ENCODE measurements around the gene SLC7A7.

SLC7A7 gene

GRCh38 chr14:22814373-22814772 lies 862 bp downstream of the SLC7A7 start:
- CTCF ChIA-PET: interaction anchor here (0.5 to 0.7 kb wide), 2 partner anchors 18 to 101 kb away, joined by 4 read pairs; no protein-coding TSS in a partner anchor
- H3K4me3 ChIP-seq (ENCODE audit: low read depth, low read length): no peak overlapping the region
- no peaks in the 10 kb centered on the region for H3K9me3 ChIP-seq (ENCODE audit: control insufficient read depth, insufficient read depth, low read depth, low read length)
- POLR2A ChIA-PET: interaction anchor here (1.1 kb wide), 1 partner anchor 48 kb away, joined by 3 read pairs; the partner anchor contains the start of gene OXA1L
- no peak for TF ChIP-seq ZNF645 (tag by site-specific recombination; IDR thresholded peaks at IDR 0.05)
- TF ChIP-seq ZNF114 (tag by site-specific recombination; IDR thresholded peaks at IDR 0.05): no peak
- no peak for TF ChIP-seq MEIS1 (CRISPR knock-in tag; IDR thresholded peaks at IDR 0.05; ENCODE audit: borderline replicate concordance)
- TF ChIP-seq ZNF549 (tag by site-specific recombination; IDR thresholded peaks at IDR 0.05): no peak
- TF ChIP-seq WT1 (tag by site-specific recombination; IDR thresholded peaks at IDR 0.05): no peak
- TF ChIP-seq ZFHX2 (tag by site-specific recombination; conservative IDR thresholded peaks at IDR 0.05): no peak
- TF ChIP-seq SCRT2 (tag by site-specific recombination; IDR thresholded peaks at IDR 0.05): no peak
- no peak for TF ChIP-seq ZNF23 (tag by site-specific recombination; IDR thresholded peaks at IDR 0.05; ENCODE audit: borderline replicate concordance)
- TF ChIP-seq ZNF404 (tag by site-specific recombination; IDR thresholded peaks at IDR 0.05): no peak
- no peak for TF ChIP-seq ZNF335 (tag by site-specific recombination; conservative IDR thresholded peaks at IDR 0.05)
- no peak for TF ChIP-seq ZNF37A (tag by site-specific recombination; IDR thresholded peaks at IDR 0.05)
- TF ChIP-seq ZNF529 (tag by site-specific recombination; IDR thresholded peaks at IDR 0.05; ENCODE audit: insufficient replicate concordance): no peak
- TF ChIP-seq ZNF10 (tag by site-specific recombination; IDR thresholded peaks at IDR 0.05): no peak
- no peak for TF ChIP-seq ELK4 (IDR thresholded peaks at IDR 0.05; ENCODE audit: borderline replicate concordance, low read depth, low read length)
- H3K27ac ChIP-seq (ENCODE audit: extremely low read depth, low read depth, low read length): no peak overlapping the region
- no peaks in the 10 kb centered on the region for H3K4me1 ChIP-seq (ENCODE audit: control insufficient read depth, insufficient read depth, low read length)
- H3K36me3 ChIP-seq (ENCODE audit: control insufficient read depth in 2 of 2, insufficient read depth in 1 of 2, low read length in 2 of 2): no peaks in the 10 kb centered on the region

- H3K4me1 ChIP-seq (ENCODE audit: control insufficient read depth, insufficient read depth, low read length): no peaks in the 10 kb centered on the region
- POLR2A ChIA-PET: interaction anchor here (0.6 to 0.7 kb wide), 2 partner anchors 77 to 78 kb away, joined by 3 to 5 read pairs; no protein-coding TSS in a partner anchor
- CTCF ChIA-PET: interaction anchor here (0.5 to 1.8 kb wide), 5 partner anchors 10 to 262 kb away, joined by 3 to 9 read pairs (median 3); no protein-coding TSS in a partner anchor
- no peaks in the 10 kb centered on the region for H3K9me3 ChIP-seq (ENCODE audit: control insufficient read depth, insufficient read depth, low read depth, low read length)
- H3K36me3 ChIP-seq (ENCODE audit: control insufficient read depth in 2 of 2, insufficient read depth in 1 of 2, low read length in 2 of 2): no peaks in the 10 kb centered on the region
- no peak for TF ChIP-seq HOXC10 (CRISPR knock-in tag; IDR thresholded peaks at IDR 0.05)
- H3K4me3 ChIP-seq (ENCODE audit: low read depth, low read length): no peak overlapping the region
- H3K27ac ChIP-seq (ENCODE audit: extremely low read depth, low read depth, low read length): no peak overlapping the region
These were observed 2.1 kb downstream of the SLC7A7 start for GRCh38 chr14:22813145-22813544.

- H3K27ac ChIP-seq (ENCODE audit: extremely low read depth, low read depth, low read length): no peak overlapping the region
- H3K4me1 ChIP-seq (ENCODE audit: control insufficient read depth, insufficient read depth, low read length): no peaks in the 10 kb centered on the region
- no peaks in the 10 kb centered on the region for H3K36me3 ChIP-seq (ENCODE audit: control insufficient read depth in 2 of 2, insufficient read depth in 1 of 2, low read length in 2 of 2)
- POLR2A ChIA-PET: interaction anchor here (0.6 kb wide), 1 partner anchor 76 kb away, joined by 3 read pairs; no protein-coding TSS in a partner anchor
- CTCF ChIA-PET: interaction anchor here (0.5 to 1.8 kb wide), 5 partner anchors 10 to 262 kb away, joined by 3 to 9 read pairs (median 3); no protein-coding TSS in a partner anchor
- TF ChIP-seq PATZ1 (tag by site-specific recombination; IDR thresholded peaks at IDR 0.05) (no peak), ZNF776 (tag by site-specific recombination; IDR thresholded peaks at IDR 0.05; ENCODE audit: borderline replicate concordance) (no peak), TSHZ1 (tag by site-specific recombination; IDR thresholded peaks at IDR 0.05; ENCODE audit: borderline replicate concordance) (no peak), ZNF223 (tag by site-specific recombination; IDR thresholded peaks at IDR 0.05) (no peak), KLF16 (tag by site-specific recombination; IDR thresholded peaks at IDR 0.05) (no peak), ZSCAN18 (tag by site-specific recombination; IDR thresholded peaks at IDR 0.05) (no peak), ZNF473 (tag by site-specific recombination; IDR thresholded peaks at IDR 0.05) (no peak), ZBTB7A (tag by site-specific recombination; IDR thresholded peaks at IDR 0.05; ENCODE audit: low read depth) (no peak)
- no peak overlapping the region for H3K4me3 ChIP-seq (ENCODE audit: low read depth, low read length)
- no peaks in the 10 kb centered on the region for H3K9me3 ChIP-seq (ENCODE audit: control insufficient read depth, insufficient read depth, low read depth, low read length)
These were observed 2.5 kb downstream of the SLC7A7 start for GRCh38 chr14:22812744-22813143.
